H9 (cell line): Measurements from ENCODE around the gene SLC29A1. TPM values are rescaled to one million over a fixed set of nuclear protein-coding genes. Genes with fewer than 3 reads are reported as not detected.

Experiments
- DNase-seq: peaks from one replicate; pipeline ENCODE4 v3.0.0-alpha.2; 2017
- H2AFZ ChIP-seq: one replicate; pipeline ENCODE4 v1.6.1; 2013; ENCODE audit warnings: mild to moderate bottlenecking, low read length, control low read depth, moderate library complexity
- H2AK5ac ChIP-seq: 2 replicates; pipeline ENCODE4 v1.6.1; 2013; ENCODE audit warnings: low read length, control low read depth, mixed read lengths; ENCODE audit not compliant: insufficient read length
- H2BK120ac ChIP-seq: one replicate; pipeline ENCODE4 v1.6.1; 2013; ENCODE audit warnings: low read depth, mild to moderate bottlenecking, low read length, control low read depth, inconsistent platforms; ENCODE audit not compliant: poor library complexity, severe bottlenecking
- H2BK12ac ChIP-seq: 2 replicates; pipeline ENCODE4 v1.6.1; 2013; ENCODE audit warnings: low read length, control low read depth, mixed read lengths, low read depth; ENCODE audit not compliant: insufficient read length
- H2BK15ac ChIP-seq: 2 replicates; pipeline ENCODE4 v1.6.1; 2013; ENCODE audit warnings: low read depth, low read length, control low read depth
- H2BK20ac ChIP-seq: one replicate; pipeline ENCODE4 v1.6.1; 2013; ENCODE audit warnings: low read depth, mild to moderate bottlenecking, low read length, control low read depth, inconsistent platforms; ENCODE audit not compliant: poor library complexity, severe bottlenecking
- H2BK5ac ChIP-seq: 2 replicates; pipeline ENCODE4 v1.6.1; 2013; ENCODE audit warnings: low read length, control low read depth, mixed read lengths; ENCODE audit not compliant: insufficient read length
- H3K14ac ChIP-seq: 2 replicates; pipeline ENCODE4 v1.6.1; 2013; ENCODE audit warnings: low read length, control low read depth; ENCODE audit not compliant: insufficient read depth
- H3K18ac ChIP-seq: 2 replicates; pipeline ENCODE4 v1.6.1; 2013; ENCODE audit warnings: low read depth, mild to moderate bottlenecking, mixed read lengths, low read length, control low read depth; ENCODE audit not compliant: insufficient read length
- H3K23ac ChIP-seq: 2 replicates; pipeline ENCODE4 v1.6.1; 2013; ENCODE audit warnings: low read length, control low read depth, mixed read lengths, low read depth; ENCODE audit not compliant: insufficient read length
- H3K23me2 ChIP-seq: 2 replicates; pipeline ENCODE4 v1.6.1; 2013; ENCODE audit warnings: low read depth, mild to moderate bottlenecking, mixed read lengths, low read length, control low read depth; ENCODE audit not compliant: insufficient read length, poor library complexity, severe bottlenecking
- H3K27ac ChIP-seq: 2 replicates; pipeline ENCODE4 v1.5.1; 2013; ENCODE audit warnings: low read length, control low read depth, mixed read lengths, low read depth; ENCODE audit not compliant: insufficient read length
- H3K27me3 ChIP-seq: 2 replicates; pipeline ENCODE4 v1.6.1; 2013; ENCODE audit warnings: low read length, control low read depth, inconsistent platforms; ENCODE audit not compliant: insufficient read depth
- H3K4ac ChIP-seq: 2 replicates; pipeline ENCODE4 v1.6.1; 2013; ENCODE audit warnings: low read depth, mild to moderate bottlenecking, control low read depth, inconsistent platforms, low read length, moderate library complexity
- H3K4me1 ChIP-seq: 2 replicates; pipeline ENCODE4 v1.6.1; 2013; ENCODE audit warnings: low read length, control low read depth, inconsistent platforms; ENCODE audit not compliant: insufficient read depth
- H3K4me2 ChIP-seq: 2 replicates; pipeline ENCODE4 v1.6.1; 2013; ENCODE audit warnings: low read length, control low read depth, mixed read lengths; ENCODE audit not compliant: insufficient read length, insufficient read depth
- H3K56ac ChIP-seq: 2 replicates; pipeline ENCODE4 v1.6.1; 2013; ENCODE audit warnings: low read depth, mild to moderate bottlenecking, mixed read lengths, low read length, control low read depth; ENCODE audit not compliant: insufficient read length
- H3K79me1 ChIP-seq: 2 replicates; pipeline ENCODE4 v1.6.1; 2013; ENCODE audit warnings: low read depth, mild to moderate bottlenecking, moderate library complexity, low read length, control low read depth, inconsistent platforms; ENCODE audit not compliant: insufficient read depth, poor library complexity, severe bottlenecking
- H3K79me2 ChIP-seq: 2 replicates; pipeline ENCODE4 v1.6.1; 2013; ENCODE audit warnings: low read length, control low read depth, inconsistent platforms; ENCODE audit not compliant: insufficient read depth
- H3K9ac ChIP-seq: 2 replicates; pipeline ENCODE4 v1.6.1; 2013; ENCODE audit warnings: low read length, control low read depth, mixed read lengths; ENCODE audit not compliant: insufficient read length; ENCODE audit errors: extremely low read depth
- H3K9me3 ChIP-seq: one replicate; pipeline ENCODE4 v1.6.1; 2013; ENCODE audit warnings: low read depth, low read length, inconsistent platforms; ENCODE audit not compliant: control insufficient read depth
- H3T11ph ChIP-seq: one replicate; pipeline ENCODE4 v1.6.1; 2013; ENCODE audit warnings: mild to moderate bottlenecking, low read length, control low read depth, inconsistent platforms
- H4K20me1 ChIP-seq: one replicate; pipeline ENCODE4 v1.6.1; 2013; ENCODE audit not compliant: control insufficient read depth, insufficient read length, insufficient read depth
- H4K5ac ChIP-seq: 2 replicates; pipeline ENCODE4 v1.6.1; 2013; ENCODE audit warnings: low read depth, mild to moderate bottlenecking, mixed read lengths, low read length, control low read depth; ENCODE audit not compliant: insufficient read length
- H4K8ac ChIP-seq: replicated peaks from 2 replicates; pipeline ENCODE4 v1.6.1; 2013; ENCODE audit warnings: low read length, control low read depth, mixed read lengths, low read depth; ENCODE audit not compliant: insufficient read length
- H4K91ac ChIP-seq: 2 replicates; pipeline ENCODE4 v1.6.1; 2013; ENCODE audit warnings: low read depth, mild to moderate bottlenecking, moderate library complexity, mixed read lengths, low read length, control low read depth; ENCODE audit not compliant: insufficient read length
- H3K27ac Mint-ChIP-seq, 3 experiments: 2 replicates in 2 of 3; 3 replicates in 1 of 3; pipeline ENCODE4 v1.8.0; 2020 to 2021; ENCODE audit warnings: mixed read lengths in 3 of 3, mild to moderate bottlenecking in 1 of 3, moderate library complexity in 1 of 3
- H3K27me3 Mint-ChIP-seq: 2 replicates; pipeline ENCODE4 v1.8.0; 2021; ENCODE audit warnings: low read depth, mild to moderate bottlenecking, moderate library complexity, mixed read lengths
- H3K36me3 Mint-ChIP-seq, 3 experiments: 2 replicates in 2 of 3; 3 replicates in 1 of 3; pipeline ENCODE4 v1.8.0; 2020 to 2021; ENCODE audit warnings: low read depth in 3 of 3, mixed read lengths in 3 of 3; ENCODE audit not compliant: insufficient read depth in 1 of 3
- H3K4me1 Mint-ChIP-seq, 2 experiments: 2 replicates each; pipeline ENCODE4 v1.8.0; 2020; ENCODE audit warnings: mixed read lengths in 2 of 2
- H3K4me3 Mint-ChIP-seq, 2 experiments: 2 replicates in 1 of 2; 3 replicates in 1 of 2; pipeline ENCODE4 v1.8.0; 2020 to 2021; ENCODE audit warnings: mild to moderate bottlenecking in 2 of 2, mixed read lengths in 2 of 2, moderate library complexity in 1 of 2
- H3K9me3 Mint-ChIP-seq, 2 experiments: 2 replicates in 1 of 2; 3 replicates in 1 of 2; pipeline ENCODE4 v1.8.0; 2020; ENCODE audit warnings: mild to moderate bottlenecking in 2 of 2, mixed read lengths in 2 of 2, moderate library complexity in 1 of 2
- WGBS: extraction: QIAGEN DNeasy Blood & Tissue Kit; methylation state at CpG from one replicate; pipeline ENCODE4 v1.1.7; 2013; ENCODE audit warnings: missing lambda C conversion rate, low lambda C conversion rate, mixed read lengths; ENCODE audit not compliant: insufficient read length; ENCODE audit errors: extremely low coverage; 5-methylcytosine and 5-hydroxymethylcytosine counted together
- total RNA-seq: library from RNA; stranded (reverse); gene quantifications from 2 replicates; pipeline ENCODE4 v1.2.1, GENCODE V29; 2021
- TF ChIP-seq, protein P1 (sequence below): fragments of 200-600 bp; sonication (generic); conservative IDR thresholded peaks from 3 replicates; pipeline ENCODE4 v1.8.0; 2021; ENCODE audit warnings: antibody characterized with exemption, mild to moderate bottlenecking

The SLC29A1 gene
- total RNA-seq, 1 experiment from 2014 or later = 124 TPM

DNA sequence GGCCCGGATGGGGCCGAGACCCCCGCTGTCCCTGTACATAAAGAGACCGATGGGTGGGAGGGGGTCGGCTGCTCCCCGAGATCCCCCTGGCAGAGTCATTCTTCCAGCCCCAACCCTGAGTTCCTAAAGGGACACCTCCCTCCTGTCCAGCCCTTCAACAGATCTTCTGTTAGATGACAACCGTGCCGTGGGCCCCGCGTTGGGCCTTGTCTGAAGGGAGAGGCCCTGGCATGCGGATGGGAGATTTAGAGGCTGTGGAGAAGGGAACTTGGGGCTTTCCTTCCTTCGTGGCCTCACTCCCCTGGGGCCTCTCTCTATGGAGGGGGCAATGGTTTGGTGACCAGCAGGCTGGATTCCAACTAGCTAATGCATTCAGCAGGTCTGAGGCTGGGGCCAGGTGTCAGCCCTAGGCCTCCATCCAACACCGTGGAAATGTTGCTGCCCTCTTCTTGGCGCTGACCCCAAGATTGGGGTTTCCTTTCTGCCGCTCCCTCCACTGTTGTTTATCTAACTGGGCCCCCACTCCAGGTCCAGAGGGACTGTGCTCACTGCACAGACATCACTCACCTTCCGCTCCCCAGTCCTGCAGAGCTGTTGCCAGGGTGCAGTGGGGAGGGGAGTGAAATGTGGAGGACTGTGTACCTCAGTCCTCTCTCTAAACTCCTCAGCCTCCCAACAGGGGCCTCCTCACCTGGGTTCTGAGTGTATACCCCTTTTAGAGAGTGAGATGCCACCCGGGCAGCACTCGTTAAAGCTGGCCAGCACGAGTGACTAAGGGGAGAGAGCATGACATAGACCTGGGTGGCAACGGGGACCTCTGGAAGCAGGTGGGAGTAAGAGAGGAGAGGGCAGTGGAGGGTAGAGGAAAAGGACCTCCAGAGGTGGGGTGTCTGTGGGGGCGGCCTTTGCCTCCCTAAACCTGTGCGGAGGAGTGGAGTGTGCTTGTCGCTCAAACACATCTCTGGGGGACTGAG is 53.6 kb downstream of the SLC29A1 start:
- Histone ChIP-seq H3K79me1 (no peaks in the 10 kb centered on the region), H3K27me3 (no peaks in the 10 kb centered on the region), H3K4me1 (no peaks in the 10 kb centered on the region; the same call in 1 of the 2 replicates)

More for the DNA sequence above, 53.6 kb downstream of the SLC29A1 start:
- Histone ChIP-seq H2BK20ac (no peak overlapping the region), H2AK5ac (no peak overlapping the region), H3K27ac (no peak overlapping the region), H3K79me2 (no peaks in the 10 kb centered on the region), H3K4me2 (no peak overlapping the region), H3K4ac (no peak overlapping the region), H2BK5ac (no peak overlapping the region), H3K23ac (no peak overlapping the region), H4K5ac (no peak overlapping the region), H2BK120ac (no peak overlapping the region), H2BK12ac (no peak overlapping the region), H3K9me3 (no peaks in the 10 kb centered on the region), H3K18ac (no peak overlapping the region), H4K20me1 (peaks cover 3% of the 10 kb centered on the region), H4K91ac (no peak overlapping the region), H3T11ph (no peak overlapping the region), H3K14ac (no peak overlapping the region), H2AFZ (no peak overlapping the region), H3K9ac (no peak overlapping the region), H3K56ac (no peak overlapping the region), H4K8ac (no peak overlapping the region), H2BK15ac (no peak overlapping the region), H3K23me2 (no peaks in the 10 kb centered on the region)
- H3K36me3 Mint-ChIP-seq = no peaks in the 10 kb centered on the region; a peak in 1 of 7 replicates
- TF ChIP-seq, protein P1, sequence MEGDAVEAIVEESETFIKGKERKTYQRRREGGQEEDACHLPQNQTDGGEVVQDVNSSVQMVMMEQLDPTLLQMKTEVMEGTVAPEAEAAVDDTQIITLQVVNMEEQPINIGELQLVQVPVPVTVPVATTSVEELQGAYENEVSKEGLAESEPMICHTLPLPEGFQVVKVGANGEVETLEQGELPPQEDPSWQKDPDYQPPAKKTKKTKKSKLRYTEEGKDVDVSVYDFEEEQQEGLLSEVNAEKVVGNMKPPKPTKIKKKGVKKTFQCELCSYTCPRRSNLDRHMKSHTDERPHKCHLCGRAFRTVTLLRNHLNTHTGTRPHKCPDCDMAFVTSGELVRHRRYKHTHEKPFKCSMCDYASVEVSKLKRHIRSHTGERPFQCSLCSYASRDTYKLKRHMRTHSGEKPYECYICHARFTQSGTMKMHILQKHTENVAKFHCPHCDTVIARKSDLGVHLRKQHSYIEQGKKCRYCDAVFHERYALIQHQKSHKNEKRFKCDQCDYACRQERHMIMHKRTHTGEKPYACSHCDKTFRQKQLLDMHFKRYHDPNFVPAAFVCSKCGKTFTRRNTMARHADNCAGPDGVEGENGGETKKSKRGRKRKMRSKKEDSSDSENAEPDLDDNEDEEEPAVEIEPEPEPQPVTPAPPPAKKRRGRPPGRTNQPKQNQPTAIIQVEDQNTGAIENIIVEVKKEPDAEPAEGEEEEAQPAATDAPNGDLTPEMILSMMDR = no peak
- H3K4me3 Mint-ChIP-seq = no peak overlapping the region
- H3K27me3 Mint-ChIP-seq = peaks cover 11% of the 10 kb centered on the region
- H3K4me1 Mint-ChIP-seq = peaks cover 5 to 12% of the 10 kb centered on the region in 2 experiments
- no peak for DNase-seq
- H3K9me3 Mint-ChIP-seq = no peaks in the 10 kb centered on the region
- peak overlapping the region in 2 of 3 experiments; percentile 4 to 67; a peak in 3 of 7 replicates for H3K27ac Mint-ChIP-seq
- WGBS = no CpG with 5 or more reads among the region's 23 CpGs
